MCF 10A (cell line): Measurements from ENCODE around the gene PPM1H. TPM values are rescaled to one million over a fixed set of nuclear protein-coding genes. Genes with fewer than 3 reads are reported as not detected.

Experiments used
- BruUV-seq: library from RNA; stranded (reverse); fragments of 400-500 nt; replicated peaks from 2 replicates; lab custom pipeline; 2021; lab: Mats Ljungman, UMichigan
- CTCF ChIA-PET: fragments of 300-600 bp; sonication (Branson Sonifier 250); formaldehyde crosslinking; extraction: SDS; loops from one replicate; lab custom pipeline; 2021; ENCODE audit warnings: antibody characterized with exemption, inconsistent platforms; lab: Yijun Ruan, JAX
- POLR2A ChIA-PET: fragments of 300-600, 350-650 bp; sonication (Branson Sonifier 250); formaldehyde crosslinking; extraction: SDS; loops from one replicate; lab custom pipeline; 2020; ENCODE audit warnings: antibody characterized with exemption, inconsistent platforms; lab: Yijun Ruan, JAX
- DNase-seq: peaks from one replicate; pipeline ENCODE4 v3.0.0-alpha.2; 2018; ENCODE audit not compliant: unreplicated experiment
- H3K27ac Mint-ChIP-seq: one replicate; pipeline ENCODE4 v1.8.0; 2022; ENCODE audit warnings: mild to moderate bottlenecking, low read depth, mixed read lengths; ENCODE audit not compliant: unreplicated experiment
- H3K27me3 Mint-ChIP-seq: one replicate; pipeline ENCODE4 v1.8.0; 2022; ENCODE audit warnings: mixed read lengths; ENCODE audit not compliant: insufficient read depth, unreplicated experiment
- H3K36me3 Mint-ChIP-seq: one replicate; pipeline ENCODE4 v1.8.0; 2022; ENCODE audit warnings: mild to moderate bottlenecking, moderate library complexity, mixed read lengths; ENCODE audit not compliant: insufficient read depth, unreplicated experiment
- H3K4me1 Mint-ChIP-seq: one replicate; pipeline ENCODE4 v1.8.0; 2022; ENCODE audit warnings: mixed read lengths; ENCODE audit not compliant: insufficient read depth, unreplicated experiment
- H3K4me3 Mint-ChIP-seq: one replicate; pipeline ENCODE4 v1.8.0; 2022; ENCODE audit warnings: mild to moderate bottlenecking, moderate library complexity, mixed read lengths; ENCODE audit not compliant: unreplicated experiment
- H3K9me3 Mint-ChIP-seq: one replicate; pipeline ENCODE4 v1.8.0; 2022; ENCODE audit warnings: mixed read lengths; ENCODE audit not compliant: unreplicated experiment
- intact Hi-C: fragments of 100-400 bp; cut with micrococcal nuclease; formaldehyde crosslinking; loops from 2 replicates; pipeline ENCODE4 v1.14.1; 2022
- total RNA-seq: library from RNA; stranded (reverse); gene quantifications from 2 replicates; pipeline ENCODE4 v1.2.3, GENCODE V29; 2022
- TF ChIP-seq, protein P1 (sequence below): fragments of 200-600 bp; IDR thresholded peaks from one replicate; pipeline ENCODE4 v1.8.0; 2022; ENCODE audit warnings: antibody characterized with exemption, mild to moderate bottlenecking; ENCODE audit not compliant: unreplicated experiment

PPM1H gene
- total RNA-seq, 1 experiment from 2014 or later: 0.49 TPM

DNA sequence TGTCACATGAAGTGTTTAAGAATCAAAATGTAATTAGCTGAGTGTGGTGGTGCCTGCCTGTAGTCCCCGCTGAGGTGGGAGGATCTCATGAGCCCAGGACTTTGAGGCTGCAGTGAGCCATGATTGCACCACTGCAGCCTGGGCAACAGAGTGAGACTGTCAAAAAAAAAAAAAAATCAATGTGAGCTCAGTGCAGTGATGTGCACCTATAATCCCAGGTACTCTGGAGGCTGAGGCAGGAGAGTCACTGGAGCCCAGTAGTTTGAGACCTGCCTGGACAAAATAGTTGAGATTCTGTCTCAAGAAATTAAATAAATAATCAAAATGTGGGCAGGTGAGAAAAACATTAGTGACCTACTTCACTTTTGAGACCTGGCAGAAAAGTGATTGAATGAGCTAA lies 328.3 kb downstream of the PPM1H start:
- intact Hi-C loops: loop anchor here (10.0 kb wide), 2 partner anchors 342 to 458 kb away; partner anchors contain the start of gene USP15
- Mint-ChIP-seq H3K4me1 (peaks cover 20% of the 10 kb centered on the region), H3K27ac (no peak overlapping the region), H3K9me3 (no peaks in the 10 kb centered on the region), H3K4me3 (no peak overlapping the region), H3K27me3 (no peaks in the 10 kb centered on the region), H3K36me3 (peaks cover 9% of the 10 kb centered on the region)
- ChIA-PET POLR2A (interaction anchor here (1.0 to 2.1 kb wide), 2 partner anchors 9 to 12 kb away, joined by 4 to 9 read pairs; no protein-coding TSS in a partner anchor), CTCF (interaction anchor here (0.8 to 2.5 kb wide), 9 partner anchors 25 to 462 kb away, joined by 3 to 33 read pairs (median 5); no protein-coding TSS in a partner anchor)
- TF ChIP-seq, protein P1, sequence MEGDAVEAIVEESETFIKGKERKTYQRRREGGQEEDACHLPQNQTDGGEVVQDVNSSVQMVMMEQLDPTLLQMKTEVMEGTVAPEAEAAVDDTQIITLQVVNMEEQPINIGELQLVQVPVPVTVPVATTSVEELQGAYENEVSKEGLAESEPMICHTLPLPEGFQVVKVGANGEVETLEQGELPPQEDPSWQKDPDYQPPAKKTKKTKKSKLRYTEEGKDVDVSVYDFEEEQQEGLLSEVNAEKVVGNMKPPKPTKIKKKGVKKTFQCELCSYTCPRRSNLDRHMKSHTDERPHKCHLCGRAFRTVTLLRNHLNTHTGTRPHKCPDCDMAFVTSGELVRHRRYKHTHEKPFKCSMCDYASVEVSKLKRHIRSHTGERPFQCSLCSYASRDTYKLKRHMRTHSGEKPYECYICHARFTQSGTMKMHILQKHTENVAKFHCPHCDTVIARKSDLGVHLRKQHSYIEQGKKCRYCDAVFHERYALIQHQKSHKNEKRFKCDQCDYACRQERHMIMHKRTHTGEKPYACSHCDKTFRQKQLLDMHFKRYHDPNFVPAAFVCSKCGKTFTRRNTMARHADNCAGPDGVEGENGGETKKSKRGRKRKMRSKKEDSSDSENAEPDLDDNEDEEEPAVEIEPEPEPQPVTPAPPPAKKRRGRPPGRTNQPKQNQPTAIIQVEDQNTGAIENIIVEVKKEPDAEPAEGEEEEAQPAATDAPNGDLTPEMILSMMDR: no peak
- DNase-seq: no peak
- no TSS peak for BruUV-seq

DNA sequence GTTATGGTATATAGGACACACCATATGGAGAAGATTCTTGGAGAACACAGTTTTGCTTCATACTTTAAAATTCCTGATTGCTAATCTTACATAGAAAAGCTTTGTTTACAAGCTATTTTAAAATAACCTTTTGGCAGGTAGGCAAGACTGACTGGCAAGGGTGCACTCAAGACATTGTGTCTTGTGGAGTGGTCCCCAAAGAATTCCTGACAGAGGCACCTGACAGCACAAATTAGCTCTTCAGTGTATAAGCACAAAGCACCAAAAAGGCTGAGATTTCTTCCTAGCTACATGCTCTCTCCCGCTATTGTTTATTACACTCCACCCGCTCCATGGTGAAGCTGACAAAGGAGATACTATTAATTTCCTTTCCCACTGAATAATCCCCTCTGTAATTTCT lies 329.0 kb downstream of the PPM1H start:
- intact Hi-C loops: loop anchor here (10.0 kb wide), 2 partner anchors 341 to 459 kb away; partner anchors contain the start of gene USP15
- no TSS peak for BruUV-seq
- TF ChIP-seq, protein P1: no peak
- CTCF ChIA-PET: interaction anchor here (0.7 to 2.5 kb wide), 15 partner anchors 11 to 207 kb away, joined by 3 to 33 read pairs (median 4); no protein-coding TSS in a partner anchor
- POLR2A ChIA-PET: interaction anchor here (0.6 to 2.1 kb wide), 8 partner anchors 9 to 189 kb away, joined by 3 to 9 read pairs (median 3); no protein-coding TSS in a partner anchor
- H3K27ac Mint-ChIP-seq: peak overlapping the region; percentile 100
- no peak overlapping the region for H3K4me3 Mint-ChIP-seq
- peaks cover 26% of the 10 kb centered on the region for H3K4me1 Mint-ChIP-seq
- no peak for DNase-seq
- no peaks in the 10 kb centered on the region for H3K9me3 Mint-ChIP-seq
- peaks cover 9% of the 10 kb centered on the region for H3K36me3 Mint-ChIP-seq
- no peaks in the 10 kb centered on the region for H3K27me3 Mint-ChIP-seq

DNA sequence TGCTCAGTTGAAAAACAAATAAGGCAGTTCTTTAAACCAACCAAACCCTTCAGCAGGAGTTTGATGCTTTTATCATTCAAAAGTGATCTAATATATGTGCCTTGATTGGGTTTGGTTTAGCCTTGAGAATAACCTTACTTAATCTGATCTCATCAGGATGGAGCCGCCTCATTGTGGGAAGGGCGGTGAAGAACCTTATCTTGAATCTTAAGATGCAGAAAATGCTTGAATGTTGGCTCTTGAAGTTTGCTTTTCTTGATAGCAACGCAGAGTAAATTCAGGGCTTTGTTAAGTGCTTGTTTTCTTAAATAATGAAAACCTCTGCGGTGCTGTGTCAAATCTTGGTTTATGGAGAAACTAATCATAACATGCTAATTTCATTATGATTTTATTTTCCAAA lies 330.1 kb downstream of the PPM1H start:
- TF ChIP-seq, protein P1: no peak
- DNase-seq: peak; percentile 19

DNA sequence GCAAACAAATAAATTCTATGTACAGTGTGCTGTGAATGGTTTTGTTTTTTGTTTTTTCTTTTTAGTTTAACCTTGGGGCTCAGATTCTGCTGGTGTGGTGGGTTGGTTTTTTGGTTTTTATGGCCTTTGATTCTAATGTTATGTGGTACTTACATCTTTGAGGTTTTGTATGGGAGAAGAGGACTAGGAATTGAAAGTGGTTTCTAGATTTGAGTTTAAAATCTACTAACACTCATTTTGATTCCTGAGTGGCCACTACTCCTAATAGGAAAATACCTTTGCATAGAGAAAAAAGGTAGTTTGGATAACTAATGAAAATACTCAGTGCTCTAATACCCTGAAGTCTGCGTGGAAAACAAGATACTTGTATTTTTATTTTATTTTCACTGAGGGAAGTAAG lies 330.6 kb downstream of the PPM1H start:
- ChIA-PET POLR2A (interaction anchor here (0.6 to 2.7 kb wide), 11 partner anchors 10 to 676 kb away, joined by 3 to 27 read pairs (median 8); partner anchors contain the start of gene MON2), CTCF (interaction anchor here (1.0 to 3.3 kb wide), 9 partner anchors 41 to 464 kb away, joined by 3 to 32 read pairs (median 5); no protein-coding TSS in a partner anchor)
- no TSS peak for BruUV-seq
- intact Hi-C loops: loop anchor here (5.0 to 10.0 kb wide), 3 partner anchors 128 to 460 kb away; partner anchors contain the start of gene USP15
- no peak for DNase-seq
- peak overlapping the region; percentile 94 for H3K4me3 Mint-ChIP-seq
- TF ChIP-seq, protein P1: no peak
- H3K4me1 Mint-ChIP-seq: peaks cover 29% of the 10 kb centered on the region
- H3K27ac Mint-ChIP-seq: peak overlapping the region; percentile 100
- H3K27me3 Mint-ChIP-seq: no peaks in the 10 kb centered on the region
- H3K9me3 Mint-ChIP-seq: no peaks in the 10 kb centered on the region
- H3K36me3 Mint-ChIP-seq: peaks cover 9% of the 10 kb centered on the region

More for the DNA sequence above, 330.1 kb downstream of the PPM1H start:
- peak overlapping the region; percentile 100 for H3K27ac Mint-ChIP-seq
- no TSS peak for BruUV-seq
- H3K36me3 Mint-ChIP-seq: peaks cover 9% of the 10 kb centered on the region
- no peaks in the 10 kb centered on the region for H3K9me3 Mint-ChIP-seq
- intact Hi-C loops: loop anchor here (5.0 to 10.0 kb wide), 3 partner anchors 127 to 460 kb away; partner anchors contain the start of gene USP15
- CTCF ChIA-PET: interaction anchor here (1.0 to 2.5 kb wide), 5 partner anchors 15 to 208 kb away, joined by 3 to 33 read pairs (median 6); no protein-coding TSS in a partner anchor
- H3K27me3 Mint-ChIP-seq: no peaks in the 10 kb centered on the region
- peaks cover 29% of the 10 kb centered on the region for H3K4me1 Mint-ChIP-seq
- peak overlapping the region; percentile 94 for H3K4me3 Mint-ChIP-seq
- POLR2A ChIA-PET: interaction anchor here (0.7 to 2.1 kb wide), 3 partner anchors 10 to 190 kb away, joined by 3 to 9 read pairs (median 3); no protein-coding TSS in a partner anchor
